Type B pancreatic cell (in vitro differentiated cells): ENCODE measurements around the gene HPSE. TPM values are rescaled to one million over a fixed set of nuclear protein-coding genes. Genes with fewer than 3 reads are reported as not detected.

Source experiments
- DNase-seq: peaks from one replicate; pipeline ENCODE4 v3.0.0; 2021; ENCODE audit warnings: mixed read lengths; ENCODE audit not compliant: unreplicated experiment; ENCODE audit errors: extremely low spot score
- H3K27ac Mint-ChIP-seq: 2 replicates; pipeline ENCODE4 v1.8.0; 2021; ENCODE audit warnings: mild to moderate bottlenecking, mixed read lengths
- H3K27me3 Mint-ChIP-seq: 2 replicates; pipeline ENCODE4 v1.8.0; 2021; ENCODE audit warnings: mixed read lengths
- H3K36me3 Mint-ChIP-seq: 2 replicates; pipeline ENCODE4 v1.8.0; 2021; ENCODE audit warnings: mixed read lengths
- H3K4me1 Mint-ChIP-seq: one replicate; pipeline ENCODE4 v1.8.0; 2021; ENCODE audit warnings: mixed read lengths; ENCODE audit not compliant: unreplicated experiment
- H3K4me3 Mint-ChIP-seq: 2 replicates; pipeline ENCODE4 v1.8.0; 2021; ENCODE audit warnings: mild to moderate bottlenecking, mixed read lengths
- H3K9me3 Mint-ChIP-seq: 2 replicates; pipeline ENCODE4 v1.8.0; 2021; ENCODE audit warnings: mixed read lengths
- CTCF ChIP-seq: fragments of 200-600 bp; sonication (generic); conservative IDR thresholded peaks from 2 replicates; pipeline ENCODE4 v1.5.0; 2021; ENCODE audit warnings: antibody characterized with exemption, mild to moderate bottlenecking
- total RNA-seq: library from RNA; stranded (reverse); gene quantifications from 2 replicates; pipeline ENCODE4 v1.2.1, GENCODE V29; 2021; ENCODE audit warnings: low replicate concordance

The HPSE gene
- total RNA-seq, 1 donor from 2014 or later: 17.6 TPM

DNA sequence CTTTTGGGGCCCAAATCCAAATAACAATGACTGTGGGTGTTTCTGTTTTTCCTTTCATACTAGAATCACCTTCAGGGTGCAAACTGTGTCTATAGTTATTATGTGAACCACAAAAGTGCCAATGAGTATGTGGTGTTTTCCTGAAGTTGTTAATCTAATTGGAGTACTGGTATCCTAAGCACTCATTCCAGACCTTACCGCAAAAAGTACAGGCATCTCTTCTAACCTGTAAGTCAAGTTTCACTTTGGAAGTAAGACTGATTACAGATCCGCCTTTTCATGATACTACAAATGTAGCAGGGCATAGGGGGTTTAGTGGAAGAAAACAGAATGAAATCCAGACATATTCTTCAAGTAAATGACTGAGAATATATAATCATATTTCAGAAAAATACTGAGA, 66.2 kb downstream of the HPSE start:
- H3K27me3 Mint-ChIP-seq: no peaks in the 10 kb centered on the region
- peak overlapping the region; percentile 14 for H3K27ac Mint-ChIP-seq
- no peaks in the 10 kb centered on the region for H3K9me3 Mint-ChIP-seq
- TF ChIP-seq CTCF: no peak
- H3K36me3 Mint-ChIP-seq: peaks cover 7% of the 10 kb centered on the region
- no peaks in the 10 kb centered on the region for H3K4me1 Mint-ChIP-seq
- no peak overlapping the region for H3K4me3 Mint-ChIP-seq
- no peak for DNase-seq

DNA sequence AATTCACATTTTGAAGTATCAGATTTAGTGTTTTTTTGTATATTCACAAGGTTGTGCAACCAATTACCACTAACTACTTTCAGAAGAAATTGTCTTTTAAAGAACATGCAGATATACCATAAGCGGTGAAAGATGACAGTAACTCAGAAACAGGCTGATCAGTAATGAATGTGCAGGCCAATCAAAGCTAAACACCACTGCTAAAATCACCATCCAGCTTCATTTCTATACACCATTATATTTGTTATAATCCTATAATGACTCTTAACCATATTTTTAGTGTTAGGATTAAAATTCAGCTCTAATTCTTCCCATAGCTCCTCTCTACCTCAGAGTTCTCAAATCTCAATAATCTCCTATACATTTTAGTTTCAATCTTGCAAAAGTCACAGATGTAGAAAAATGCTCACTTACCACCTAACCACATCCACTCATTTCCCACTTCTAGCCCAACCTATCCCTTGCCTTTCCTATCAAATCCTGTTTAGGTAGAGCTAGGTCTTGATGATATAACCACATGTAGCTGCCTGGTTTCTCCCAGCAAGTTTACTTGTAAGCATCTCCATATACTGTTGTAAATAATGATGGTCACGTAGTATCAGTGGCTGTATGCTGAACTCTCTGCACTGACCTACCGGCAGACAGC, 66.7 kb downstream of the HPSE start:
- Mint-ChIP-seq H3K36me3 (peaks cover 6% of the 10 kb centered on the region), H3K27ac (peak overlapping the region; percentile 14), H3K9me3 (no peaks in the 10 kb centered on the region), H3K4me1 (no peaks in the 10 kb centered on the region), H3K27me3 (no peaks in the 10 kb centered on the region), H3K4me3 (no peak overlapping the region)
- TF ChIP-seq CTCF: no peak
- DNase-seq: no peak

DNA sequence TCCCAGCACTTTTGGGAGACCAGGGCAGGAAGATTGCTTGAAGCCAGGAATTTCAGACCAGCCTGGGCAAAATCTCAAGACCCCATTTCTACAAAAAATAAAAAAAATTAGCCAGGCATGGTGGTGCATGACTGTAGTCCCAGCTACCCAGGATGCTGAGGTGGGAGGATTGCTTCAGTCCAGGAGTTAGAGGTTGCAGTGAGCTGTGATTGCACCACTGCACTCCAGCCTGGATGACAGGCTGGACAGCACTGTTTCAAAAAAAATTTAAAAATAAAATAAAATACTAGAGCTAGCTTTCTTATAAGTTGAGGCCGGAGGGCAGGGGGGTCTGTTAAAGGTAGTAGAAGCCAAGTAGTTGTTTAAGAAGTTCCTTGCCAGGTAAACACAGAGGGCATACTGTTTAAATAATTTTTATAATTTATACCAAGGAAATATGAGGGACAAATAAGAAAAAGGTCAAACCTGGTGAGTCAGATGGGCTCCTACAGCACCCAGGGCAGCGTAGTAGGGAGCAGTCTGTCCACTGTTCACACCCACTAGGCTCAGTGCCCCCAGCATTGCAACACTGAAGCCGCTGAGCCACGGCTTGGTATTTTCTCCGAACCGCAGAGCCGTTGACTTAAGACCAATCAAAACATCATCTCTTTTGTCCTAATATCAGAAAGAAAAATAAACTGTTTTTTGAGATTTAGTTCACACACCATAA, 67.4 kb downstream of the HPSE start:
- Mint-ChIP-seq H3K4me1 (no peaks in the 10 kb centered on the region), H3K27me3 (no peaks in the 10 kb centered on the region), H3K9me3 (no peaks in the 10 kb centered on the region), H3K36me3 (peaks cover 3% of the 10 kb centered on the region), H3K27ac (no peak overlapping the region), H3K4me3 (no peak overlapping the region)
- no peak for DNase-seq
- no peak for TF ChIP-seq CTCF

DNA sequence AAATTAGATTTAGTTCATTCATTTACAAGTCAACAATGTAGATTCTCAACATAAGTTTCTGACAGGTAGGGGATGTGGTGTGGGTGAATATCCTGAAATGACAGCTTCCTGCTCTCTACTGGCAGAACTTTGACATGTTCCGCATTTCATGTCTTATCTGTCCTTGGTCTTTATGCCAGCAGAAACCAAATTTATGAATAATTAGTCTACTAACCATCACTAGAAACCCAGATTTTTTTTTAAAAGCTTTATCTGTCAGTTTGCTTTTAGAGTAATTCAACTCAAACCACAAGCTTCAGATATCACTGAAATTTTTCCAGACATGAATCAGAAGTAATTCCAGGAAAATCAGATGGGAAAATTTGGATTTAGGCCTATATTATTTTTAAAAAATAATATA, 68.0 kb downstream of the HPSE start:
- Mint-ChIP-seq H3K4me3 (no peak overlapping the region), H3K4me1 (no peaks in the 10 kb centered on the region), H3K27ac (no peak overlapping the region), H3K36me3 (peaks cover 3% of the 10 kb centered on the region), H3K9me3 (no peaks in the 10 kb centered on the region), H3K27me3 (no peaks in the 10 kb centered on the region)
- DNase-seq: no peak
- TF ChIP-seq CTCF: no peak

DNA sequence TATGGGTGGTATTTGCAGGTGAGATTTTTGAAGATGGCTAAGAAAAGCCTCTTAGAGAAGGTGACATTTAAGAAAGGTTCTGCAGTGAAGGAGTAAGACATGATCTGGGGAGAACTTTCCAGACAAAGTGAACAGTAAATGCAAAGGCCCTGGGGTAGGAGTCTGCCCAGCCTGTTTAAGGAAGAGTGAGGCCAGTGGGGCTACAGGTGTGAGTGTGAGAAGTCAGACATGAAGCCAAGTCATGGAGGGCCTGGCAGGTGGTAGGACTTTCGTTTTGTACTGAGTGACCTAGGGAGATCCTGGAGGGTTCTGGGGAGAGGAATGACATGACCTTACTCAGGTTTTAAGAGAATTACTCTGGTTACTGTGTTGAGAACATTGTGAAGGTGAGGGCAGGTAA, 71.5 kb downstream of the HPSE start:
- DNase-seq: no peak
- Mint-ChIP-seq H3K4me1 (peaks cover 4% of the 10 kb centered on the region), H3K9me3 (no peaks in the 10 kb centered on the region), H3K4me3 (no peak overlapping the region), H3K36me3 (peaks cover 3% of the 10 kb centered on the region), H3K27me3 (no peaks in the 10 kb centered on the region), H3K27ac (no peak overlapping the region)
- no peak for TF ChIP-seq CTCF
